HG03175 (cell line): Measurements from ENCODE around the gene ADNP.
"Not testable (repeated sequence)": the region's sequence is repeated elsewhere in the genome, so short reads cannot be mapped to it uniquely, and the experiment has no call there.

Experiments used
- ATAC-seq: cut with Tn5 transposase; IDR thresholded peaks from one replicate; pipeline ENCODE4 v1.9.1; 2021; ENCODE audit warnings: mild to moderate bottlenecking, moderate library complexity; ENCODE audit not compliant: unreplicated experiment

ADNP gene

DNA sequence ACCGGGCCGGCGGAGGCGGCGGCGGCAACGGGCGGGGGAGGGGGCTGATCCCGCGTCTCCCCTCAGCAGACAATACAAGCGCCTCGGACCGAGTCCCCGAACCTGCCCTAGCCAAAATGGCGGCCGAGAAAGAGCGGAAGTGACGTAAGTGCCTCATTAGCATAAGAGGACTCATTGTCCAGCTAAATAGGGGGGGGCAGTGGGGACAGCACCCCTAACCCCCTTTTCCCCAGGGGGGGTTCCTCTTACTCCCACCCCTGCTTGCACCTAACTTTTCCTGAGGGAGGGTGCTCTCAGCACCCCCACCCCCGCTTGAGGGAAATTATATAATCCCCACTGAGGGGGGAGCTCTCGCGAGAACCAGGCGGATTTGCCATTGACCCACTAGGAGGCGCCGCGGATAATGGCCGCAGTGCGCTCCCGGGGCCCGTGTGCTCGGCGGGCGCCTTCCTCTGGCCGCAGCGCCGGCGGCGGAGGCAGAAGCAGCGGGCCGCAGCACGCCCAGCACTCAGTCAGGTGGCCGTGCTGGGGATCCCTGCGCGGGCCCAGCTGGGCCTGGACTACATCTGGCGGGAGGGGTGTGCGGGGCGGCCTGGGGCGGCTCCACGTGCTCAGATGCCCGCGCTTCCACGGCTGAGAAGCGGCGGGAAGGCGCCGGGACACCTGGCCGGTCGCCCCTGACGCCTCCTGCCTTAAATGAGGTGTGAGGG is at the start of gene ADNP:
Gene ADNP, minus strand, starts transcription at position 132 of the 710 bp plus-strand sequence. CDS start 27,441 bp downstream, outside the sequence.
- peak; percentile 57 for ATAC-seq

DNA sequence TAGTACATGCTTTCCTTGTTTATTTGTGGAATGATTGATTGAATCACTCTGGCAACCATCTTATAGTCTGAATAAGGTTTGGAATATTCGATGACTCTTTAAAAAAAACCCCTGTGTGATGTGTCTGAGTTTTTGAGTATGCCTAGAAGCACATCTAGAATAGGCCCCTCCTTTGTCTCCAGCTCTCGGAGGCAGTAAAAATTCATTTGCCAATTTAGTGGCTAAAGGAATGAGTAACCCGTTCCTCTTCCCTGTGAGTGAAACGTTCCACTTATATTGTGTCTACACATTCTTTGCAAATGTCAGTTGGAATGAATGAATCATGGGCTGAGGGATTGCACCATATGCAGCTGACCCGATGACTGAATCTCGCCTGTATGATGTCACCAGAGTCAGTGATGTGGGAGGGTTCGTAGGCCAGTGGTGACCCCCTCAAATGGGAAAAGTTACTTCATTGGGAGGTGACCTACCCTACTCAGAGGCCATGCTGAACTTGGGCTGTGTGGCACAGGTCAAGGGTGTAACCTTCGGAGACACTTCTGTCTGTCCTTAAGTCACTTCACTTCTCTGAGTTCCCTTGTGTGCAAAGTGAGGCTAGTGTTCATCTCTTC is 48.9 kb upstream of the ADNP start:
- ATAC-seq: no peak

DNA sequence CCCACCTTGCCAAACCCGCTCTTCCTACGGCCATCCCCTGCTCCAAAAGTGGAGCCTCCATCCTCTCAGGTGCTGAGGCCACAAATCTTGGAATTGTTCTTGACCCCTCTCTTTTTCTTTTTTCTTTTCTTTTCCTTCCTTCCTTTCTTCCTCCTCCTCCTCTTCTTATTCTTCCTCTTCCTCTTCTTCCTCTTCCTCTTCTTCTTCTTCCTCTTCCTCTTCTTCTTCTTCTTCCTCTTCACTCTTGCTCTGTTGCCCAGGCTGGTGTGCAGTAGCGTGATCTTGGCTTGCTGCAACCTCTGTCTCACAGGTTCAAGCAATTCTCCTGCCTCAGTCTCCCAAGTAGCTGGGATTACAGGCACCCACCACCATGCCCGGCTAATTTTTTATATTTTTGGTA is 47.3 kb upstream of the ADNP start:
- ATAC-seq: not testable (repeated sequence)

DNA sequence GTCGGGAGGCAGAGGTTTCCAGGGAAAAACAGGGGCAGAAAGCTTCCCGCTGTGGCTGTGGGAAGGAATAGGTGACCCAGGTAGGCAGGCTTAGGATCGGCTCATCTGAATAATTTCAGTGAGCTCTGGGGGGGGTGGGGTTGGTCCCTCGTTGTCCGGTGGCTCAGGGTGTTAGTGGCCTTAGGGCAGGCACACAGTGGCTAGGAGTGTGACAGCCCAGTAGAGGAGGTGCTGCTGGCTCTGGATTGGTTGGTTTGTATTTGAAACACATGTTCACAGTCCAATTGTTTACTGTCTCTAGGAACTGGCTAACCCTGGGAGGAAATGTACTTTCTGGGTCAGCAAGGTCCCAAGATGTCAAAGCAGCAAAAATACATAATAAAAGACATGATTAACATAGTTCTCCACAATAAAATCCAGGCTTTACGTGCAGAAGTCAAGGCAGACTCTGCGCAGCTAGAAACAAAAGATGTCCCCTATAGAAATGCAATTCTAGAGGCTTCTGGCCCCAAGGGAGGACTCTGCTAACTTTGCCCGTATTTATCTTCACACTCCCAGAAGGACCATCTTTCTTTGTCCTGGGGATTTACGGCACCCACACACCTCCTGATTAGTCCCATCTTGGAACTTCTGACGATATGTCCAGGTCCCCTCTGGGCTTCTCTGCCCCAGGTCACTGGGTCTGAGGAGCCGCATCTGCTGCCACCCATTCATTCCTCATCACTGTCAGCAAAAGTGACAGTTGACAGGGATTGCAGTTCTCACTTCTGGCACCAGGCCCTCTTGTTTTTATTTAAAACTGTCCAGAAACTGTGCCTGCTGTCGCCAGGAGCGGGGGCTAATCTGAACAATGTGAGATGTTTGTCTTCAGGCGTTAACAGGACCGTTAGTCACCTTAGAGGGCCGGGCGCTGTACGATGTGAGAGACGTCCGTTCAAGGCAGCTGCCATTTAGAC is 46.1 kb upstream of the ADNP start:
- ATAC-seq: no peak

DNA sequence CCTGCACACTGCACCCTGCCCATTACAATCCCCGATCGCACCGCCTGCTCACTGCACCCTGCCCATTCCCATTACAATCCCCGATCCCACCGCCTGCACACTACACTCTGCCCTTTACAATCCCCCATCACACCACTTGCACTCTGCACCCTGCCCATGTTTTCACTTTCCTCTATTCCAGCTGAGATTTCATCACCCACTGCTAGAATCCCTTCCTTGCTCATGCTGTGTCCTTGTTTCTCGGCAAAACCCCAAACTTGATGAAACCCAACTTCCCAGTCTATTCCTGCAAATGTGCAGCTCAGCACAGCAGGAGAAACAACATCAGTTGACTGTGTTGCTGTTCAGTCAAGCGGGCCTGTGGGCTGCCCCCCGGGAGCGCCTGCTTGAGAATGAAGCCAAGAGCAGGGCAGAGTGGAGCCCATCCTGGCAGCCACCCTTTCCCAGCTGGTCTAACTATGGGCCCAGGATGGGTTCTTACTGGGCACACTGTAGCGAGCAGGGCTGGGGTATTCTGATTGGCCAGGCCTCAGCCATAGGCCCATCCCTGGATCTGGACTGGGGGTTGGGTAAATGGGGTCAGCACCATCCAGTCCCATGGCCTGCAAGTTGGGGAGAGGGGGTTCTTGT is 44.6 kb upstream of the ADNP start:
- ATAC-seq: no peak

DNA sequence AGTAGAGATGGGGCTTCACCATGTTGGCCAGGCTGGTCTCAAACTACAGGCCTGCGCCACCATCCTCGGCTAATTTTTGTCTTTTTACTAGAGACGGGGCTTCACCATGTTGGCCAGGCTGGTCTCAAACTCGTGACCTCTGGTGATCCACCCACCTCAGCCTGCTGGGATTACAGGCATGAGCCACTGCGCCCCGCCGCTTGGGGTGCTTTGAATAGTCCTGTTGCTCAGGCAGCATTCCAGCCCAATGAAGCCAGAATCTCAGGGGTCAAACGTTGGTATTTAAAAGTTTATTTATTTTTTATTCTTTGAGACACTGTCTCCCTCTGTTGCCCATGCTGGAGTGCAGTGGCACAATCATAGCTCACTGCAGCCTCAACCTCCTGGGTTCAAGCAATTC is 38.7 kb upstream of the ADNP start:
- no peak for ATAC-seq

DNA sequence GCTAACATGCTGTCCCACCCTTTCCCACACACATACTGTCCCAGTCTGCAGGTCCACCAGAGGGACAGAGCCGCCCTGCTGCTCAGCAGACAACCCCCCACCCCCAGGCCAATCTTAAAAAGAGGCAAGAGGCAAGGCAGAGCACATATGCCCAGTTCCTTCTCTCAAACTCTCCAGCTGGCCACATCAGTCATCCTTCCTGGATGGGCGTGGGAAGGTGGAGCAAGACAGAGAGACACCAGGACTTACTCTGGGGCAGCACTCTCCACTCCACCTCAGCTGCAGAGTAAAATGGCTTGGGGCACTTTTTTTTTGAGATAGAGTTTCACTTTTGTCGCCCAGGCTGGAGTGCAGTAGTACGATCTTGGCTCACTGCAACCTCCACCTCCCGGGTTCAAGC is 38.2 kb upstream of the ADNP start:
- no peak for ATAC-seq

DNA sequence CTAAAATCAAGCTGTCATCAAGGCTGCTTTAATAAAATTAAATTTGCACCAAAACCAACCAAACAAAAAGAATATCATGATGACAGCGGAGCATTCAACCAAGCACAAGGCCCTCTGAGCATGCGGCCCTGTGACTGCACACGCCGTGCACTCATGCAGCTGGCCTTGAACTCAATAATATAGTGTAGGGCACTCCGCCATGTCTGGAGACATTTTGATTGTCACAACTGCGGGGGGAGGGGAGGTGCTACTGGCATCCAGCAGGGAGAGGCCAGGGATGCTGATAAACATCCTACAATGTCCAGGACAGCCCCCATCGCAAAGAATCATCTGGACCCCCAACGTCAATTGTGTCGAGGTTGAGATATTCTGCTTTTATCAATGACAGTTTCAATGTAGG is 37.1 kb upstream of the ADNP start:
- no peak for ATAC-seq

DNA sequence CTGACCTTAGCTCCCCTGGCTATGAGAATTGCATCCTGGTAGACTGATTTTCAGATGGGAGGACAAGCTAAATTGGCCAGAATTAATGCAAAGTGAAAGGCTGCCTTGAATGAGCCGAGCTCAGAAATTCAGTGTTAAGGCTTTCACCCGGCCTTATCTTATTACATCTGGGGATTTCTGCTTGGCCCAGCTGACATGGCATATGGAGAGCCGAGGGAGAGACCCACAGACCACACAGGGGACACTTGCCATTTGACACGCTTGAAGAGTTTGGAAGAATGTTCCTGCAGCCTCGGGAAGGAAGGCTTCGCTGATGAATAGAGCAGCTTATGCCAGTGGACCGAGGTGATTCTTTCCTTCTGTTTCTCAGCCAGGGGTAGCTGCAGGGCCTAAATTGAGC is 36.3 kb upstream of the ADNP start:
- ATAC-seq: no peak

DNA sequence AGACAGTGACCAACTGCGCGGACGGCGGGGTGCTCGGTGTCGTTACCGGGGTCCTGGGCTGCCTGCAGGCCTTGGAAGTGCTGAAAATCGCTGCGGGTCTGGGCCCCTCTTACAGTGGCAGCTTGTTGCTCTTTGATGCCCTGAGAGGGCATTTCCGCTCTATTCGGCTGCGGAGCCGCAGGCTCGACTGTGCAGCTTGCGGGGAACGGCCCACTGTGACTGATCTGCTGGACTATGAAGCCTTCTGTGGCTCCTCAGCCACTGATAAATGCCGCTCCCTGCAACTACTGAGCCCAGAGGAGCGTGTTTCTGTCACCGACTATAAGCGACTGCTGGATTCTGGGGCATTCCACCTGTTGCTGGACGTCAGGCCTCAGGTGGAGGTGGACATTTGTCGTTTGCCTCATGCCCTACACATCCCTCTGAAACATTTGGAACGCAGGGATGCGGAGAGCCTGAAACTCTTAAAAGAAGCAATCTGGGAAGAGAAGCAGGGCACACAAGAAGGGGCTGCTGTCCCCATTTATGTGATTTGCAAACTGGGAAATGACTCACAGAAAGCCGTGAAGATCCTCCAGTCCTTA is 28.4 kb upstream of the ADNP start:
- no peak for ATAC-seq

DNA sequence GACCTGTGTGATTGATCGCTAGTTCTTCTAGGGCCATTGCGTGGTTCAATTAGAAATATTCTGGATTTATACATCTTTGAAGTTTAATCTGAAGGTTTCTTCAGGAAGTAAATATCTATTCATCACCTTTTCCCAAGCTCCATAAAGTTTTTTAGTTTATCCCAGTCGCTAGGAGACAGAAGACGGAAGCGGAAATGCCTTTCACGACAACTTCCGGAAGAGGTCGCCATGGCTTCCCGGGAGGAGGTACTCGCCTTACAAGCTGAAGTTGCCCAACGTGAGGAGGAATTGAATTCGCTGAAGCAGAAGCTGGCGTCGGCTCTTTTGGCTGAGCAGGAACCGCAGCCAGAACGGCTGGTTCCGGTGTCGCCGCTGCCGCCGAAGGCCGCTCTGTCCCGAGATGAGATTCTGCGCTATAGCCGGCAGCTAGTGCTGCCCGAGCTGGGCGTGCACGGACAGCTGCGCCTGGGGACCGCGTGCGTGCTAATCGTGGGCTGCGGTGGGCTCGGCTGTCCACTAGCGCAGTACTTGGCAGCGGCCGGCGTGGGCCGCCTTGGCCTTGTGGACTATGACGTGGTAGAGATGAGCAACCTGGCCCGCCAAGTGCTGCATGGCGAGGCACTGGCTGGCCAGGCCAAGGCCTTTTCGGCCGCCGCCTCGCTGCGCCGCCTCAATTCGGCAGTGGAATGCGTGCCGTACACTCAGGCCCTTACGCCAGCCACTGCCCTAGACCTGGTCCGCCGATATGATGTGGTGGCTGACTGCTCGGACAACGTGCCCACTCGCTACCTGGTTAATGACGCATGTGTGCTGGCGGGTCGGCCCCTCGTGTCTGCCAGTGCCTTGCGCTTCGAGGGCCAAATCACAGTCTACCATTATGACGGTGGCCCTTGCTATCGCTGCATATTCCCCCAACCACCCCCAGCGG is 27.6 kb upstream of the ADNP start, which contains the start of gene MOCS3:
Gene MOCS3, plus strand, starts transcription at position 204 of the 928 bp plus-strand sequence. Its CDS starts 25 bp downstream, at position 229.
- peak; percentile 71 for ATAC-seq

DNA sequence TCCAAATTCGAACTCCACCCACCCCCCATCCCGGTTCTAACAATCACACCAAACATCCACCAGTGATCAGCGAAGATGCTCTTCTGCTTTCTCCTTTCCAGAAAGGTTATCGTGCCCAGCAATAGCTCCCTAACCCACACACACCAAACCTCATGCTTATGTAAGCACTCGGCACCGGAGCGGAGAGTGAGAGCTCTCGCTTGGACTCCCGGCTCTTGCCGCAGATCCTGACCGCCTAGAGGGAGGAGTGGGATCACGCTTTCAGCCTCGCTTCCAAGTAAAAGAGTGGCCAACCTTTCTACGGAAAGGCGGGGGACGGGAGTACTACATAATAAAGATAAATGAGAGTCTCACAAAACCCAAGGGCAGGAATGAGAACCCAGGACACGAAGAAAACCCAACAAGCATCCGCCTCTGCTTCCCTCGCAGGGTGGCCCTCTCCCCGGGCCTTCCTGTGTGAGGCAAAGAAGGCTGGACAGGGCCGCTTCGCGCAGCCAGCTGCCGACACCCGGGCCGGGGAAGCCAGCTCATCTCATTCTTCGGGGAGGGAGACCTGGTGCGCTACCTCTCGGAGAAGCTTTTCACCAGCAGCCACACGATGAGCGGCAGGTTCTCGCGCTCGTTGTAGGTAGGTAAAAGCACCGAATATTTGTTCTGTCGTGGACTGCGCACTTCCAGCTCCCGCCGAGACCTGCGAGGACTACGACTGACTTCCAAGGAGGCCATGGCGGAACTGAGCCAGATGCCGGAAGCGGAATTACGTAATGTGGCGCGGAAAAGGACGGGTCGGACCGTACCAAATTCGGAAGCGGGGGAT is 26.8 kb upstream of the ADNP start, which contains the start of gene DPM1:
Gene DPM1, minus strand, starts transcription at position 735 of the 817 bp plus-strand sequence. Its CDS starts 9 bp downstream, at position 726.
- peak; percentile 82 for ATAC-seq

DNA sequence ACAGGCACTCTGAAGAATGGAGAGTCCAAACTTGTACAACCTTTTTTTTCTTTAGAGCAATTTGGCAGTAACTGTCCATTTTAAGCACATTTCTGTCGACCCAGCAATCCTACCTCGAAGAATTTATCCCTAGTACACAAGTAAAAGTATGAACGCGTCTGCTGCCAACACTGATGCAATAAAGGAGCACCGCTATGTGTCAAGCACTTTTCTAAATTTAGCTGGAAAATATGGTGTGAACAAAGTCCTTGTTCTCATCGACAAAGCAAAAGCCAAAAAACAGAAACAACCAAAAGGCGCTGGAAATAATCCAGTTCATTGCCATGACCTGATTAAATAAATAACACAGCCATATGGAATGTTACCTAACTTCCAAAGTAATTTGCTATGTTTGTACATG is 26.0 kb upstream of the ADNP start:
- ATAC-seq: no peak

DNA sequence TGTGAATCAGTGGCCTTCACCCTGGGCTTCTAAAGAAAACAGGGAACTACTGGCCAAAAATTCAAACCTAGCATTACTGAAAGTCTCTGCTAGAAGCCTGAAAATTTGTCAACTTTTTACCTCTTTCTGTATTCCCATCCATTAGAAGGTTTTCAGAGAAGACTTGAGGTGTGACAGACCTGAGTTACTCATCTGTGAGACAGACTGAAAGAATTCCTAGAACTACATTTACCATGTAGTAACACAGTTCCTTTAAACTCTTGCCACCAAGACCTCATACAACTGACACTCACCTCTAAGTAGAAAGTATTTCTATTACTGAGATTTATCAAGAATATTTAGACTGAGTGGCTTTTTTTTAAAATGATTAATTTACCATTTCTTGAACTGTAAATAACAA is 22.6 kb upstream of the ADNP start:
- ATAC-seq: no peak

DNA sequence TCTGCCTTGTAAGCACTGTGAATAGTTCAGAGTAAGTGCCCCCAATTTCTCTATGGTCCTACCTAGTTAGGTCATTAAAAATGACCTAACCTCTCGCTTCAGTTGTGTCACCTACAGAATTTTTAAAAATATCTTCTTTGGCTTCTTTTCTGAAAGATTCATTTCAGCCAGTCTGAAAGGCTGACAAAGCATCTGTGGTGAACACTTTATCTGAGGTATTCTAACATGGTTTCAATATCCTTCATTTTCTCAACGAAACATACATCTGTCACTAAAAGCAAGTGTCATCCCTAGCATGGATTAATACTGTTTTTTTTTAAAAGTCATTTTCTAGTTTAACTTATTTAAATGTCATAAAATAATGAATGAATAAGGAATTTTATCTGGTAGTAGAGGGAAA is 22.0 kb upstream of the ADNP start:
- ATAC-seq: no peak

DNA sequence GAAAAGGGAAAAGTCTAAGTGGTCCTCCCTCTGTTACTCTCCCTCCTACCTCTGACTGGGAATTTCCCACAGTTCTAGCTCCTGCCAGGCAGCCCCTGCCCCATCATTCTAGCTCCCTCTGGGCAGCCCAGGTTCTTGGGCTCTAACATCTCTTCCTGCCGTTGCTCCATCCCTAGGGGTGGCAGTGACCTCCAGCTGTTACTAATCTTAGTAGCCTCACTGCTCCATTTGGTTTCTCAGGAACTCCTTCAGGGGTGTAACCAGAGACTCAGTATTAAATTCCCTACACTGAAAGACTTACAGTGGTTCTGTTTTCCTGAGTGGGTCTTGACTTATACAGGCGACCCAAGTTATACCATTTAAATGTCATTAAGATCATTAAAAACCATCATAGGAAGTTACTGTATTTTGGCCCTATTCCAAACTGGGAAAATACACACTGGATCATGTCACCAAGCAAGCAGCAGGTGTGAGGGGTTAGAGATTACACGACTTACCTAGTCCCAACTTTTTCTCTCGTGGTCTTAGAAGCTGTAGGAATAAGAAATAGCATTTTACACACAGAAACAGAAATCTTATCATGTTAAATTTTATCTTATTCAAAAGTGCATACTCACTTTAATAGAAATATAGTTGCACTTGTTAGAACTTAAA is 17.0 kb upstream of the ADNP start:
- ATAC-seq: no peak

DNA sequence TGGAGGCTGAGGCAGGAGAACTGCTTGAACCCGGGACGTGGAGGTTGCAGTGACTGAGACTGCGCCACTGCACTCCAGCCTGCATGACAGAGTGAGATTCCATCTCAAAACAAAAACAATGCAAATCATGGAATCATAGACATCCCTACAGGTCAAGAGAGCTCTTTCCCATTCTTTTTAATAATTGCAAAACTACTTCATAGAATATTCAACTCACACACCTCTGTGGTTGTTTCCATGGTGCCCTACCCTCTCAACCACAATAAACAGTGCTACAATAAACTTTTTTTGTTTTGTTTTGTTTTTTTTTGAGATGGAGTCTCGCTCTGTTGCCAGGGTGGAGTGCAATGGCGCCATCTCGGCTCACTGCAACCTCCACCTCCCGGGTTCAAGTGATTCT is 11.8 kb upstream of the ADNP start:
- ATAC-seq: no peak

DNA sequence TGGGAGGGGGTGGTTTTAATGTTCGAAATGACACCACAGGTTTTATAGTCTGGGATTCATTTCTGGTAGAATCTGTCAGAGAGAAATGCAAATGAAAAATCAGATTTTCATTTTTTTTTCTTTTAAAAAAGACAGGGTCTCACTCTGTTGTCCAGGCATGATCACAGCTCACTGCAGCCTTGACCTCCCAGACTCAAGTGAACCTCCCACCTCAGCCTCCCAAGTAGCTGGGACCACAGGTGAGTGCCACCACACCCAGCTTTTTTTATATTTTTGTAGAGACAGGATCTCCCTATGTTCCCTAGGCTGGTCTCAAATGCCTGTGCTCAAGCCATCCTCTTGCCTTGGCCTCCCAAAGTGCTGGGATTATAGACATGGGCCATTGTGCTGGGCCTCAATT is 2.4 kb upstream of the ADNP start:
- ATAC-seq: no peak
